GM19455 (cell line): ENCODE measurements around the gene IKZF1.

ENCODE experiments used
- ATAC-seq: cut with Tn5 transposase; IDR thresholded peaks from one replicate; pipeline ENCODE4 v1.9.1; 2021; ENCODE audit not compliant: unreplicated experiment

The IKZF1 gene

GRCh38 chr7:50436133-50436806 is 131.8 kb downstream of the IKZF1 start:
- ATAC-seq = no peak

- ATAC-seq = peak; percentile 26
Observed at GRCh38 chr7:50446542-50446960, 142.0 kb downstream of the IKZF1 start.

- no peak for ATAC-seq
Observed at GRCh38 chr7:50448823-50449222, 144.3 kb downstream of the IKZF1 start.

GRCh38 chr7:50449501-50449880 is 145.0 kb downstream of the IKZF1 start:
- ATAC-seq = no peak

GRCh38 chr7:50449881-50450589 is 145.5 kb downstream of the IKZF1 start, which contains the start of gene FIGNL1:
Gene FIGNL1, minus strand, starts transcription at chr7:50450350. Its CDS starts 3,063 bp downstream, at chr7:50447287.
- peak; percentile 87 for ATAC-seq

- ATAC-seq = peak; percentile 5
Observed at GRCh38 chr7:50450590-50451032, 146.1 kb downstream of the IKZF1 start.
